GM10248 (cell line): ENCODE measurements around the gene KRT36.

Experiments
- CTCF ChIA-PET: fragments of 300-600 bp; sonication (Branson Sonifier 250); formaldehyde crosslinking; extraction: SDS; loops from one replicate; lab custom pipeline; 2021; ENCODE audit warnings: antibody characterized with exemption; lab: Yijun Ruan, JAX
- POLR2A ChIA-PET: fragments of 350-650 bp; sonication (Branson Sonifier 250); formaldehyde crosslinking; extraction: SDS; loops from one replicate; lab custom pipeline; 2020; ENCODE audit warnings: antibody characterized with exemption; lab: Yijun Ruan, JAX
- DNase-seq: peaks from one replicate; pipeline ENCODE4 v3.0.0; 2012; ENCODE audit errors: extremely low spot score
- CTCF ChIP-seq: IDR thresholded peaks from 2 replicates; pipeline ENCODE4 v1.5.1; 2012; ENCODE audit warnings: mild to moderate bottlenecking, low read depth; ENCODE audit errors: extremely low read depth, missing control alignments, control extremely low read depth

Gene KRT36

GRCh38 chr17:41530062-41531048 lies 40.6 kb upstream of the KRT36 start:
- no peak for DNase-seq
- no peak for TF ChIP-seq CTCF
- POLR2A ChIA-PET: no interaction called here
- CTCF ChIA-PET: interaction anchor here (1.0 to 3.8 kb wide), 2 partner anchors 10 to 18 kb away, joined by 3 to 16 read pairs; no protein-coding TSS in a partner anchor

- no peak for DNase-seq
- ChIA-PET POLR2A (no interaction called here), CTCF (interaction anchor here (3.8 kb wide), 1 partner anchor 19 kb away, joined by 16 read pairs; no protein-coding TSS in a partner anchor)
- no peak for TF ChIP-seq CTCF
Observed at GRCh38 chr17:41529491-41529915, 39.8 kb upstream of the KRT36 start.

GRCh38 chr17:41528959-41529353 lies 39.2 kb upstream of the KRT36 start:
- TF ChIP-seq CTCF: no peak
- CTCF ChIA-PET: interaction anchor here (3.8 kb wide), 1 partner anchor 20 kb away, joined by 16 read pairs; no protein-coding TSS in a partner anchor
- POLR2A ChIA-PET: no interaction called here
- no peak for DNase-seq

GRCh38 chr17:41527063-41528023 lies 37.6 kb upstream of the KRT36 start:
- no peak for DNase-seq
- ChIA-PET POLR2A (no interaction called here), CTCF (interaction anchor here (3.8 kb wide), 1 partner anchor 21 kb away, joined by 16 read pairs; no protein-coding TSS in a partner anchor)
- no peak for TF ChIP-seq CTCF

GRCh38 chr17:41524261-41524660 lies 34.6 kb upstream of the KRT36 start:
- DNase-seq: no peak
- TF ChIP-seq CTCF: no peak
- ChIA-PET CTCF (interaction anchor here (2.2 kb wide), 1 partner anchor 25 kb away, joined by 8 read pairs; no protein-coding TSS in a partner anchor), POLR2A (no interaction called here)

GRCh38 chr17:41523787-41524186 lies 34.1 kb upstream of the KRT36 start:
- TF ChIP-seq CTCF: no peak
- CTCF ChIA-PET: interaction anchor here (2.2 kb wide), 1 partner anchor 26 kb away, joined by 8 read pairs; no protein-coding TSS in a partner anchor
- POLR2A ChIA-PET: no interaction called here
- no peak for DNase-seq
